Liver (tissue), 10 donors: ENCODE measurements around the gene ADORA3. TPM values are rescaled to one million over a fixed set of nuclear protein-coding genes. Genes with fewer than 3 reads are reported as not detected.

Experiments
- DNase-seq: peaks from one replicate; pipeline ENCODE4 v3.0.0-alpha.2; 2017; ENCODE audit warnings: low spot score
- H3K27ac ChIP-seq, 2 donors: one replicate each; pipeline ENCODE4 v1.7.0; 2013; ENCODE audit warnings: inconsistent platforms in 2 of 2, low read length in 2 of 2, control low read depth in 1 of 2, low read depth in 1 of 2, mild to moderate bottlenecking in 1 of 2
- H3K27me3 ChIP-seq, 4 donors: one replicate each; pipeline versions ENCODE4 v1.6.1 to v1.7.0; 2013; ENCODE audit warnings: low read length in 3 of 4, inconsistent platforms in 1 of 4, mild to moderate bottlenecking in 1 of 4, moderate library complexity in 1 of 4; ENCODE audit not compliant: control insufficient read depth in 4 of 4, insufficient read depth in 4 of 4
- H3K36me3 ChIP-seq, 4 donors: one replicate each; pipeline versions ENCODE4 v1.6.1 to v1.7.0; 2013; ENCODE audit warnings: low read length in 3 of 4, mild to moderate bottlenecking in 3 of 4, low read depth in 1 of 4, moderate library complexity in 1 of 4; ENCODE audit not compliant: control insufficient read depth in 4 of 4, insufficient read depth in 3 of 4
- H3K4me1 ChIP-seq, 4 donors: one replicate each; pipeline versions ENCODE4 v1.6.1 to v1.7.0; 2013; ENCODE audit warnings: low read length in 3 of 4, mild to moderate bottlenecking in 3 of 4, moderate library complexity in 1 of 4; ENCODE audit not compliant: control insufficient read depth in 4 of 4, insufficient read depth in 4 of 4
- H3K4me3 ChIP-seq, 3 donors: one replicate each; pipeline versions ENCODE4 v1.6.1 to v1.7.0; 2013; ENCODE audit warnings: low read length in 3 of 3, control low read depth in 1 of 3, low read depth in 1 of 3, mild to moderate bottlenecking in 1 of 3
- H3K9ac ChIP-seq, 2 donors: one replicate each; pipeline ENCODE4 v1.7.0; 2013; ENCODE audit warnings: low read length in 2 of 2, mild to moderate bottlenecking in 2 of 2, moderate library complexity in 2 of 2, control low read depth in 1 of 2, low read depth in 1 of 2
- H3K9me3 ChIP-seq, 4 donors: one replicate each; pipeline versions ENCODE4 v1.6.1 to v1.7.0; 2013; ENCODE audit warnings: low read length in 3 of 4; ENCODE audit not compliant: control insufficient read depth in 4 of 4
- ATF3 ChIP-seq: IDR thresholded peaks from 2 replicates; pipeline ENCODE4 v1.6.1; 2016; ENCODE audit warnings: antibody characterized with exemption
- CTCF ChIP-seq: fragments of 150-350 bp; IDR thresholded peaks from 2 replicates; pipeline ENCODE4 v1.5.1; 2017; ENCODE audit warnings: improper control_type of control experiment, low read depth, low read length; ENCODE audit not compliant: missing input control
- EGR1 ChIP-seq, 2 donors: IDR thresholded peaks; 2 replicates each; pipeline ENCODE4 v1.6.1; 2016 to 2018; ENCODE audit warnings: antibody characterized with exemption in 2 of 2, low read depth in 2 of 2
- HNF4G ChIP-seq: IDR thresholded peaks from 2 replicates; pipeline ENCODE4 v1.6.1; 2016; ENCODE audit warnings: antibody characterized with exemption
- MAX ChIP-seq: IDR thresholded peaks from 2 replicates; pipeline ENCODE4 v1.6.1; 2016; ENCODE audit warnings: antibody characterized with exemption
- NR2F2 ChIP-seq: IDR thresholded peaks from 2 replicates; pipeline ENCODE4 v1.6.1; 2016; ENCODE audit warnings: antibody characterized with exemption
- RAD21 ChIP-seq, 2 donors: IDR thresholded peaks; 2 replicates each; pipeline ENCODE4 v1.6.1; 2016; ENCODE audit warnings: antibody characterized with exemption in 2 of 2, mild to moderate bottlenecking in 2 of 2
- RXRA ChIP-seq, 2 donors: IDR thresholded peaks; 2 replicates each; pipeline ENCODE4 v1.6.1; 2017 to 2018; ENCODE audit warnings: antibody characterized with exemption in 2 of 2, mild to moderate bottlenecking in 1 of 2
- YY1 ChIP-seq: IDR thresholded peaks from 2 replicates; pipeline ENCODE4 v1.6.1; 2016; ENCODE audit warnings: antibody characterized with exemption, mild to moderate bottlenecking
- WGBS: extraction: QIAGEN DNeasy Blood & Tissue Kit; methylation state at CpG from one replicate; pipeline ENCODE4 v1.1.7; 2013; 5-methylcytosine and 5-hydroxymethylcytosine counted together
- polyA plus RNA-seq, 2 donors: library from polyadenylated mRNA; stranded (reverse) in 1 of 2; unstranded in 1 of 2; fragments of 200-250 nt in 1 of 2; fragments of >200 nt in 1 of 2; fragmentation: Nextera tagmentation in 1 of 2; extraction: Ambion mirVana in 1 of 2; gene quantifications; one replicate each; pipeline versions ENCODE4 v1.2.1 to v1.2.3, GENCODE V29; 2013 to 2015
- small RNA-seq: library from RNA; depleted of rRNA; stranded (forward); fragments of <200 nt; gene quantifications from one replicate; pipeline ENCODE3, GENCODE V24; 2014
- total RNA-seq, 2 donors: library from RNA; depleted of rRNA; stranded (reverse); fragments of >200 nt; gene quantifications; one replicate each; pipeline ENCODE4 v1.2.3, GENCODE V29; 2014
- donor health status: healthy.
- donor health status: healthy.
- donor health status: healthy.
- donor health status: healthy.
- donor health status: healthy.

The ADORA3 gene
- total and polyA plus RNA-seq, 4 donors, result 0.97 to 5.6 (median 3.2) TPM

- whole genome bisulfite sequencing, result under 1% methylated on average over 8 of the region's 8 CpGs
- peak overlapping the region; percentile 80 to 87 for H3K27ac ChIP-seq
- H3K4me3 ChIP-seq, result peak overlapping the region; percentile 78 to 99 (median 98)
- TF ChIP-seq EGR1 (IDR thresholded peaks at IDR 0.05; ENCODE audit: low read depth in 2 of 2) (no peak), RAD21 (IDR thresholded peaks at IDR 0.05) (no peak), YY1 (no peak), NR2F2 (no peak), ATF3 (no peak), HNF4G (no peak), CTCF (no peak), MAX (no peak), RXRA (IDR thresholded peaks at IDR 0.05) (no peak)
- peaks cover 2 to 31% (median 23%) of the 10 kb centered on the region in 4 donors for H3K4me1 ChIP-seq
- no peaks in the 10 kb centered on the region for H3K27me3 ChIP-seq
- DNase-seq, result no peak
- H3K9ac ChIP-seq, result peak overlapping the region; percentile 97
- peaks cover 1 to 16% (median 8%) of the 10 kb centered on the region in 4 donors for H3K36me3 ChIP-seq
- no peaks in the 10 kb centered on the region for H3K9me3 ChIP-seq
Observed at GRCh38 chr1:111449703-111450017, 53.8 kb downstream of the ADORA3 start.

Small RNAs within 50 kb of the gene (small RNA-seq; reads per million reads assigned to genes)
- gene RNU6-792P, result not detected

Other genes starting within 250 kb of the ADORA3 start
- not detected for gene CHIA, start 212.8 kb downstream of the ADORA3 start, total RNA-seq
- under 1 TPM in 1 of 2 donors, not detected in 1; 0.06 TPM for gene CHIA, start 212.8 kb downstream of the ADORA3 start, polyA plus RNA-seq
- 10 to 100 TPM in 1 of 2 donors, 1 to 10 TPM in 1; 2.8 to 10.6 TPM for gene OVGP1, start 75.9 kb downstream of the ADORA3 start, total RNA-seq
- gene OVGP1, start 75.9 kb downstream of the ADORA3 start, polyA plus RNA-seq, result 10 to 100 TPM in 1 of 2 donors, under 1 TPM in 1; 0.96 to 10.9 TPM
- 10 to 100 TPM; 12.7 to 21.9 TPM for gene WDR77, start 54.4 kb downstream of the ADORA3 start, total RNA-seq
- 10 to 100 TPM; 17.9 to 25.3 TPM for gene WDR77, start 54.4 kb downstream of the ADORA3 start, polyA plus RNA-seq
- 100 to 1,000 TPM; 143 to 212 TPM for gene ATP5PB, start 54.2 kb downstream of the ADORA3 start, total RNA-seq
- 100 to 1,000 TPM; 234 to 257 TPM for gene ATP5PB, start 54.2 kb downstream of the ADORA3 start, polyA plus RNA-seq
- gene C1orf162, start 29.6 kb downstream of the ADORA3 start, total RNA-seq, result 1 to 10 TPM; 4.0 to 6.4 TPM
- 10 to 100 TPM; 14.4 to 16.3 TPM for gene C1orf162, start 29.6 kb downstream of the ADORA3 start, polyA plus RNA-seq
- gene TMIGD3, start within 50 bp of the ADORA3 start, total RNA-seq, result 1 to 10 TPM; 2.6 to 5.7 TPM
- gene TMIGD3, start within 50 bp of the ADORA3 start, polyA plus RNA-seq, result 1 to 10 TPM; 3.4 to 5.9 TPM
- gene RAP1A, start 116.2 kb upstream of the ADORA3 start, total RNA-seq, result 10 to 100 TPM; 14.2 to 31.4 TPM
- 10 to 100 TPM; 23.1 to 28.6 TPM for gene RAP1A, start 116.2 kb upstream of the ADORA3 start, polyA plus RNA-seq
- under 1 TPM; 0.51 to 0.67 TPM for gene INKA2, start 235.8 kb upstream of the ADORA3 start, total RNA-seq
- gene INKA2, start 235.8 kb upstream of the ADORA3 start, polyA plus RNA-seq, result under 1 TPM; 0.26 to 0.52 TPM